ENCODE results near the gene LYZL1.

GRCh38 chr10:29248158-29248557 lies 40.7 kb upstream of the LYZL1 start:
- TF ChIP-seq MEIS2 (IDR thresholded peaks at IDR 0.05; ENCODE audit: partially characterized antibody) (no peak), RERE (CRISPR knock-in tag; IDR thresholded peaks at IDR 0.05; ENCODE audit: borderline replicate concordance) (no peak), EP300 (IDR thresholded peaks at IDR 0.05; ENCODE audit: low read length) (no peak), ELF2 (CRISPR knock-in tag; IDR thresholded peaks at IDR 0.05) (no peak), ZNF239 (CRISPR knock-in tag; IDR thresholded peaks at IDR 0.05) (no peak), CTCF (IDR thresholded peaks at IDR 0.05 in 2 of 3, conservative IDR thresholded peaks at IDR 0.05 in 1 of 3; ENCODE audit: insufficient read depth in 2 of 3, low read depth in 1 of 3, low read length in 3 of 3) (no peak), TAF7 (tag; IDR thresholded peaks at IDR 0.05) (no peak), MED1 (CRISPR knock-in tag; IDR thresholded peaks at IDR 0.05; ENCODE audit: borderline replicate concordance) (no peak), DPF2 (IDR thresholded peaks at IDR 0.05) (no peak), MAFG (tag; conservative IDR thresholded peaks at IDR 0.05) (no peak), ILF3 (IDR thresholded peaks at IDR 0.05; ENCODE audit: borderline replicate concordance) (no peak)
- TF ChIP-seq, protein P1, sequence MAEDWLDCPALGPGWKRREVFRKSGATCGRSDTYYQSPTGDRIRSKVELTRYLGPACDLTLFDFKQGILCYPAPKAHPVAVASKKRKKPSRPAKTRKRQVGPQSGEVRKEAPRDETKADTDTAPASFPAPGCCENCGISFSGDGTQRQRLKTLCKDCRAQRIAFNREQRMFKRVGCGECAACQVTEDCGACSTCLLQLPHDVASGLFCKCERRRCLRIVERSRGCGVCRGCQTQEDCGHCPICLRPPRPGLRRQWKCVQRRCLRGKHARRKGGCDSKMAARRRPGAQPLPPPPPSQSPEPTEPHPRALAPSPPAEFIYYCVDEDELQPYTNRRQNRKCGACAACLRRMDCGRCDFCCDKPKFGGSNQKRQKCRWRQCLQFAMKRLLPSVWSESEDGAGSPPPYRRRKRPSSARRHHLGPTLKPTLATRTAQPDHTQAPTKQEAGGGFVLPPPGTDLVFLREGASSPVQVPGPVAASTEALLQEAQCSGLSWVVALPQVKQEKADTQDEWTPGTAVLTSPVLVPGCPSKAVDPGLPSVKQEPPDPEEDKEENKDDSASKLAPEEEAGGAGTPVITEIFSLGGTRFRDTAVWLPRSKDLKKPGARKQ (CRISPR knock-in tag; IDR thresholded peaks at IDR 0.05) = no peak
- TF ChIP-seq, protein P2, sequence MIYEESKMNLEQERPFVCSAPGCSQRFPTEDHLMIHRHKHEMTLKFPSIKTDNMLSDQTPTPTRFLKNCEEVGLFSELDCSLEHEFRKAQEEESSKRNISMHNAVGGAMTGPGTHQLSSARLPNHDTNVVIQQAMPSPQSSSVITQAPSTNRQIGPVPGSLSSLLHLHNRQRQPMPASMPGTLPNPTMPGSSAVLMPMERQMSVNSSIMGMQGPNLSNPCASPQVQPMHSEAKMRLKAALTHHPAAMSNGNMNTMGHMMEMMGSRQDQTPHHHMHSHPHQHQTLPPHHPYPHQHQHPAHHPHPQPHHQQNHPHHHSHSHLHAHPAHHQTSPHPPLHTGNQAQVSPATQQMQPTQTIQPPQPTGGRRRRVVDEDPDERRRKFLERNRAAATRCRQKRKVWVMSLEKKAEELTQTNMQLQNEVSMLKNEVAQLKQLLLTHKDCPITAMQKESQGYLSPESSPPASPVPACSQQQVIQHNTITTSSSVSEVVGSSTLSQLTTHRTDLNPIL (CRISPR knock-in tag; IDR thresholded peaks at IDR 0.05) = no peak
